ENCODE measurements around the gene SLC4A3.
"Not testable (repeated sequence)": the region's sequence is repeated elsewhere in the genome, so short reads cannot be mapped to it uniquely, and the experiment has no call there.

SLC4A3 gene

DNA sequence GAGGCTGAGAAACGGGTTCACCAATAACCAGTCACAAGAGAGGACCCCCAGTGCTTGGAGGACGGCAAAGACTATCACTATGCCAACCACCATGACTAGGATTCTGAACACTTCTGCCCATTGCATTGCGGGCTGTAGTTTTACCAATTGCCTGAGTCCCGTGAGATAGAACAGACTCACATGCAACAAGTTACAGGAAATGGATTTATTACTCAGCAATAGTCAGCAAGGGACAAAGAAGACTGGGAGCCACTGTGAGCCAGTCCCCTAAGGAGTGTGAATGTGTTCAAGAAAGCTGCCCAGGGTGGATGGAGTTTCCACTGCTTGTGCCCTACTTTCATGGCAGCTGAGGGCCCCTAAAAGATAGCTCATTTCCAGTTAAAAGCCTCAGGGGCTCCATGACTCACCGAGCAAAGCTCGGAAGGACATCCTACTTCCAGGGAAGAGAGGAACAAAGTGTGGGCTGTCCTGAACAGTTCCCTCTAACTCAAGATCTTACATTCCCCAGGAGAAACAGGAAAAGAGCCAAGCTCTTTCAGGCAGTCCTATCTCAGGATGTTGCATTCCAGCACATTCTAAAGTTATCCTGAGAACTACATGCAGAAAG, 54.4 kb downstream of the SLC4A3 start:
- DNase-seq, result no peak

- not testable (repeated sequence) for DNase-seq
These were observed 56.0 kb downstream of the SLC4A3 start for GRCh38 chr2:219683474-219683873.

DNA sequence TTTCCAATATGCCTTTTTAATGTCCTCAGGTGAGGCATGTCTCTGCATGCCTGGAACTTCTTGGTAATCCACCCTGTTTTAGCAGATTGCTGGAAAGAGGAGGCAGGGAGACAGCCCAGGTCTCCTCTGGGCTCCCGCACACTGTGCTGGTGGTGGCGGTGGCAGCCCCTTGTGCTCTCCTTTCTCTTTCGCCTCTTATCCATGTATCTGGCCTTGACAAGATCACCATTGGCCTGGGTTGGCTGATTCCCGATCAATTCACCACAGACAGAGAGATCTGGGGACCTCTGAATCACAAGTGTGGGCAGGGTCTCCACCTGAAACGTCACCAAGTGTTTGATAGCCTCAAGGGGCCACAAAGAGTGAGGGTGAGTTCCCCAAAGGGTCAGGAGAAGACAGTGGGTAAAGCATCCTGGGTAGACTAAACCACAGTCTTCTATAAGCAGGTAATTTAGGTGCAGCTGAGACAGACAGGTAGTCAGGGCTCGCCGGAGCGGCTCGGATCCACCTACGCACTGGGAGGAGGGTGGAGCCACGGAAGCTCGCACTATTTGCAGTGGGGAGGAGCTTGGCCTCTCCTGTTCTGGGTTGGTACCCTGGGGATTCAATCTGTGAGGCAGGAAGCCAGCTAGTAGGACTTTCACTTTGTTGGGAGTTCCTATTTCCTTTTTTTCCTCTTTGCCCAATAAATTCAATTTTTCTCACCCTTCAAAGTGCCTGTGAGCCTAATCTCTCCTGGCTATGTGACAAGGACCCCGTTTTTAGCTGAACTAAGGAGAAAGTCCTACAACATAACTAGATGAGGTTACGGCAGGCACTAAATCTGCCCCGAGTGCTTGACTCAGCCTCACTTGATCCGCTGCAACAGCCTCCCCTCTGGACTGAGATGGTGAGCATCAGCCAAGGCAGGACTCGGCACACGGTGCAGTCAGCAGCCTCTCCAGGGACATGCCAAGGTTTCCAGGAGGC, 57.6 kb downstream of the SLC4A3 start:
- DNase-seq, result peak; percentile 25

DNA sequence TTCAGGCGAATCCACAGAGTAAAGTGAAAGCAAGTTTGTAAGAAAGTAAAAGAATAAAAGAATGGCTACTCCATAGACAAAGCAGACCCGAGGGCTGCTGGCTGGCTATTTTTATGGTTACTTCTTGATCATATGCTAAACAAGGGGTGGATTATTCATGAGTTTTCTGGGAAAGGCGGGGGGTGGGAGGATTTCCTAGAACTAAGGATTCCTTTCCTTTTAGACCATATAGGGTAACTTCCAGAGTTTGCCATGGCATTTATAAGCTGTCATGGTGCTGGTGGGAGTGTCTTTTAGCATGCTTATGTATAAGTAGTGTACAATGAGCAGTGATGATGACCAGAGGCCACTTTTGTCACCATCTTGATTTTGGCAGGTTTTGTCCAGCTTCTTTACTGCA, 59.8 kb downstream of the SLC4A3 start:
- no peak for DNase-seq

DNA sequence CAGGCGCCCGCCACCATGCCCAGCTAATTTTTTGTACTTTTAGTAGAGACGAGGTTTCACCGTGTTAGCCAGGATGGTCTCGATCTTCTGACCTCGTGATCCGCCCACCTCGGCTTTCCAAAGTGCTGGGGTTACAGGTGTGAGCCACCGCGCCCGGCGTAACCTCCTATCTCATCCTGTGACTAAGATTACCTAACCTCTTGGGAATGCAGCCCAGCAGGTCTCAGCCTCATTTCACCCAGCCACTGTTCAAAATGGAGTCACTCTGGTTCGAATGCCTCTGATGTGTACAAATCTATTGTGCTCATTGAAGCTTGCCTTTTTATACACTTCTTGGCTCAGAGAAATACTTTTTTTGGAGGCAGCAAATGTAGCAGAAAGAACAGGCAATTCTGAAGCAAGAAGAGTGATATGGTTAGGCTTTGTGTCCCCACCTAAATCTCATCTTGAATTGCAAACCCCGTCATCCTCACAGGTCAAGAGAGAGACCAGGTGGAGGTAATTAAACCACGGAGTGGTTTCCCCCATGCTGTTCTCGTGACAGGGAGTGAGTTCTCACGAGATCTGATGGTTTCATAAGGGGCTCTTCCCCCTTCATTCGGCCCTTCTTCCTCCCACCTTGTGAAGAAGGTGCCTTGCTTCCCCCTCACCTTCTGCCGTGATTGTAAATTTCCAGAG, 60.6 kb downstream of the SLC4A3 start:
- DNase-seq, result no peak

GRCh38 chr2:219688560-219689445, 61.4 kb downstream of the SLC4A3 start:
- DNase-seq, result no peak

DNA sequence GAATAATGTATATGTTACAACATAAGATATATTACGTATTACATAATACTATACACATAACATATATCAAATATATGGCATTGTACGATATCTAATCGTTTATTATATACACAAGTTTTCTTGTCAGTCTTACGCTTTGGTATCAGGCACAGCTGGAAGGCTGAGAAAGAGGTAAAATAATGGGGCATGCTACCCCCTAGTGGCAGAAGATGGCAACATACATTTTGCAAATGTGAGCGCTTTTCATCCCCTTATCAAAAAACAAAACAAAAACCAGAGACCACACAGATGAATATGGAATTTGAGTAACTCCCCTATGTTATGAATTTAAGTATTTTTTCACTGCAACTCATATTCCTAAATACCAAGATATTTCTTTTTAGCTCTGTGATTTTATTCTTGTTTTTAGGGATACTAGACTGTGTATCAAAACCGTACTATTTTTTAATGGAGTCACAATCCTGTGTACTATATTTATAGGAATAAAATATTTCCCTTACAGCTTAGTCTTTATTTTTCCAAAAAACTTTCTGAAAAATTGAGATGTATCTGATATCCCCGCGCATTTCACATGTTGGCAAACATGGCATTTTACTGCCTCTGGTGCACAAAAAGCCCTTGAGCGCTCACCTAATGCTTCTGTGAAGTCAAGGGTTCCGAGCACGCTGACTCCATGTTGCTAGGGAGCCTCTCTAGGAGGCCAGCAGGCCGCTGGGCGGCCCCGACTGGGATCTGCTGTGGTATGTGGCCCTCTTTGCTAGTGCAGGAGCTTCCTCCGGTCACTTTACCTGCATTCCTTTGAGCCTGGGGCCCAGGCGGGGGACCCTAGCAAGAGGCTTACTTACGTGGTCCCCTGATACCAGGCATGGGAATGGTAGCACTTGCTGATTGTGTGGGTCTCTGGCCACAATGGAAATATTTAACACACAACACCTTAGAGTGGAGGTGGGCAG, 62.5 kb downstream of the SLC4A3 start:
- DNase-seq, result no peak

GRCh38 chr2:219691571-219691970, 64.1 kb downstream of the SLC4A3 start:
- DNase-seq, result no peak

Data from activated CD4-positive, alpha-beta T cell treated with anti-CD3 and anti-CD28 coated beads for 1 hour (primary cell).